HCT116 (cell line): ENCODE data around the gene USP48. TPM values are rescaled to one million over a fixed set of nuclear protein-coding genes. Genes with fewer than 3 reads are reported as not detected.
"Not testable (repeated sequence)": the region's sequence is repeated elsewhere in the genome, so short reads cannot be mapped to it uniquely, and the experiment has no call there.

ENCODE experiments used
- ATAC-seq: fragments of 200-7000 bp; cut with Tn5 transposase; 2 replicates; pipeline ENCODE4 v1.9.1; 2020; ENCODE audit warnings: mild to moderate bottlenecking, moderate library complexity
- BruUV-seq: library from RNA; stranded (reverse); fragments of 400-500 nt; replicated peaks from 2 replicates; lab custom pipeline; 2021; lab: Mats Ljungman, UMichigan
- CTCF ChIA-PET: fragments of 300-600 bp; sonication (Branson Sonifier 250); formaldehyde crosslinking; loops from one replicate; lab custom pipeline; 2021; ENCODE audit warnings: antibody characterized with exemption; lab: Charles Lee
- POLR2A ChIA-PET: fragments of 300-600, 350-600 bp; sonication (Branson Sonifier 250); formaldehyde crosslinking; loops from one replicate; lab custom pipeline; 2021; ENCODE audit warnings: antibody characterized with exemption; lab: Charles Lee
- RAD21 ChIA-PET, 2 experiments: fragments of 300-600 bp; sonication (Branson Sonifier 250); formaldehyde crosslinking; loops; one replicate each; lab custom pipeline; 2023; ENCODE audit warnings: low total read pairs in 2 of 2; ENCODE audit not compliant: uncharacterized antibody in 2 of 2, unreplicated experiment in 2 of 2, low non-redundant PET in 1 of 2; lab: Charles Lee
- DNase-seq: peaks from one replicate; pipeline ENCODE4 v3.0.0-alpha.2; 2010; ENCODE audit warnings: low read depth, low spot score
- H2AFZ ChIP-seq: fragments of 200-600 bp; shearing (Covaris generic), sonication (generic); 2 replicates; pipeline ENCODE4 v1.6.1; 2017; ENCODE audit warnings: low read depth, mixed run types, mixed read lengths, antibody characterized with exemption, low read length; ENCODE audit not compliant: poor library complexity, severe bottlenecking
- H3K27ac ChIP-seq: 2 replicates; pipeline ENCODE4 v1.5.1; 2012; ENCODE audit warnings: low read depth, low read length
- H3K27me3 ChIP-seq: fragments of 200-600 bp; sonication (generic); 2 replicates; pipeline ENCODE4 v1.6.1; 2016; ENCODE audit warnings: mixed run types, low read length, mixed read lengths; ENCODE audit not compliant: insufficient read depth
- H3K36me3 ChIP-seq, 2 experiments: fragments of 200-500 bp in 1 of 2; fragments of 200-600 bp in 1 of 2; sonication (Bioruptor generic) in 1 of 2; sonication (generic) in 1 of 2; 2 replicates each; pipeline versions ENCODE4 v1.5.1 to v1.6.1; 2014 to 2016; ENCODE audit warnings: low read length in 2 of 2, inconsistent platforms in 1 of 2, mixed read lengths in 1 of 2, mixed run types in 1 of 2; ENCODE audit not compliant: insufficient read depth in 2 of 2, control insufficient read depth in 1 of 2
- H3K4me1 ChIP-seq, 2 experiments: fragments of 200-600 bp in 1 of 2; sonication (generic) in 1 of 2; 2 replicates each; pipeline versions ENCODE4 v1.5.1 to v1.6.1; 2012 to 2017; ENCODE audit warnings: low read length in 2 of 2, inconsistent platforms in 1 of 2, mild to moderate bottlenecking in 1 of 2, mixed read lengths in 1 of 2, mixed run types in 1 of 2, moderate library complexity in 1 of 2; ENCODE audit not compliant: insufficient read depth in 2 of 2, control insufficient read depth in 1 of 2
- H3K4me2 ChIP-seq: fragments of 200-600 bp; sonication (generic); 2 replicates; pipeline ENCODE4 v1.6.1; 2017; ENCODE audit warnings: mixed run types, low read length, mixed read lengths
- H3K4me3 ChIP-seq, 2 experiments: fragments of 200-600 bp in 1 of 2; sonication (generic) in 1 of 2; replicated peaks in 1 of 2; 2 replicates each; pipeline ENCODE4 v1.5.1; 2011 to 2016; ENCODE audit warnings: low read length in 2 of 2, control low read depth in 1 of 2, low read depth in 1 of 2, mild to moderate bottlenecking in 1 of 2, mixed read lengths in 1 of 2, mixed run types in 1 of 2
- H3K79me2 ChIP-seq: fragments of 200-600 bp; sonication (generic); 2 replicates; pipeline ENCODE4 v1.6.1; 2017; ENCODE audit warnings: mild to moderate bottlenecking, mixed run types, low read length, moderate library complexity, mixed read lengths; ENCODE audit not compliant: insufficient read depth
- H3K9ac ChIP-seq: fragments of 200-600 bp; sonication (generic); 2 replicates; pipeline ENCODE4 v1.6.1; 2016; ENCODE audit warnings: low read length, mixed read lengths
- H3K9me2 ChIP-seq: fragments of 200-600 bp; sonication (generic), shearing (Covaris generic); 2 replicates; pipeline ENCODE4 v1.6.1; 2017; ENCODE audit warnings: mixed run types, mild to moderate bottlenecking, moderate library complexity; ENCODE audit not compliant: insufficient read depth
- H3K9me3 ChIP-seq, 2 experiments: fragments of 200-500 bp in 1 of 2; fragments of 200-600 bp in 1 of 2; sonication (Bioruptor generic) in 1 of 2; sonication (generic) in 1 of 2; 2 replicates each; pipeline ENCODE4 v1.6.1; 2014 to 2017; ENCODE audit warnings: low read length in 2 of 2, mixed read lengths in 2 of 2, inconsistent platforms in 1 of 2, low read depth in 1 of 2, mild to moderate bottlenecking in 1 of 2, mixed run types in 1 of 2, moderate library complexity in 1 of 2; ENCODE audit not compliant: control insufficient read depth in 1 of 2, insufficient read depth in 1 of 2
- H4K20me1 ChIP-seq: fragments of 200-600 bp; sonication (generic), shearing (Covaris generic); 2 replicates; pipeline ENCODE4 v1.6.1; 2017; ENCODE audit warnings: mixed run types, mild to moderate bottlenecking, moderate library complexity; ENCODE audit not compliant: insufficient read depth
- EGR1 ChIP-seq: IDR thresholded peaks from 2 replicates; pipeline ENCODE4 v1.6.1; 2012; ENCODE audit warnings: low read depth
- TCF7L2 ChIP-seq: IDR thresholded peaks from 2 replicates; pipeline ENCODE4 v1.7.0; 2011; ENCODE audit warnings: borderline replicate concordance, inconsistent platforms; ENCODE audit not compliant: insufficient read depth, insufficient read length; ENCODE audit errors: extremely low read depth
- intact Hi-C: fragments of 100-400 bp; cut with micrococcal nuclease; formaldehyde crosslinking; loops from 2 replicates; pipeline ENCODE4 v1.10.0; 2022
- total RNA-seq: library from RNA; stranded (reverse); gene quantifications from one replicate; pipeline ENCODE4 v1.2.1, GENCODE V29; 2021; ENCODE audit not compliant: unreplicated experiment

The USP48 gene
- total RNA-seq, 1 experiment from 2014 or later = 54.8 TPM

DNA sequence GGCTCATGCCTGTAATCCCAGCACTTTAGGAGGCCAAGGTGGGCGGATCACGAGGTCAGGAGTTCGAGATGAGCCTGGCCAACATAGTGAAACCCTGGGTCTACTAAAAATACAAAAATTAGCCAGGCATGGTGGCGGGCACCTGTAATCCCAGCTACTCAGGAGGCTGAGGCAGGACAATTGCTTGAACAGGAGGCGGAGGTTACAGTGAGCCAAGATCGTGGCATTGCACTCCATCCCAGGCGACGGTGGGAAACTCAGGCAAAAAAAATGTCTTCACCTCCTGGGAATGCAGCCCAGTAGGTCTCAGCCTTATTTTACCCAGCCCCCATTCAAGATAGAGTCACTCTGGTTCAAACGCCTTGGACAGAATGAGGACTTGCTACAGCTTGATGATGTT is 2.8 kb upstream of the USP48 start:
- BruUV-seq, POLR2A ChIA-PET: not testable (repeated sequence)

DNA sequence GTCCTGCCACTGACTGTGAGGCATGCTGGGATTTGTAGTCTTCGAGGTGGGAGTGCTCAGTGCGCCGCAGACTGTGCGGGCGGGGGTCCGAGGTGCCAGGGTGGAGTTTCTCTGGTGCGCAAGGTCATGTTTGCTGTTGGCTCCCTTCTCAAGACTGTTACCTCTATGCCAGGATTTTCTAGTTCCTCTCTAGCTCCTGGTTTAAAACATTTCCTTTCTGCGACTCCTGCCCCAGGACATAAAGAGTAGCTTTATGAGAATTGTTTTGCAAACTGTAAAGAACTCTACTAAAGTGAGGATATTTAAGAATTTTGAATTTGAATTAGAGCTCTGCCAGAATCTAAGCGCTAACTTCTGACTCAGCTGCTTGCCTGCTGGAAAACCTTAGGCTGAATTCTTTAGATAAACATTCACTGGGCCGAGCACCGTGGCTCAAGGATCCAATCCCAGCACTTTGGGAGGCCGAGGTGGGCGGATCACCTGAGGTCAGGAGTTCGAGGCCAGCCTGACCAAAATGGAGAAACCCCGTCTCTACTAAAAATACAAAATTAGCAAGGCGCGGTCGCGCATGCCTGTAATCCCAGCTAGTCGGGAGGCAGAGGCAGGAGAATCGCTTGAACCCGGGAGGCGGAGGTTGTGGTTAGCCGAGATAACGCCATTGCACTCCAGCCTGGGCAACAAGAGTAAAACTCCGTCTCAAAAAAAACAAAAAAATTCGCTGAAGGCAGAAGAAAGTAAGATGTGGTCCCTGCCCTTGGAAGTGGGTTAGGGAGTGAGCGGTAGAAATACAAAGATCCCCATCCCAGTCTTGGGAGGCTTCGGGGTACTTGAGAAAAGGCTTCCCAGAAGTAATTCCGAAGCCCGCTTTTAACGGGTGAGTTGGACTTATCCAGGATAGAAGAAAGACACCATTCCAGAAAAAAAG is 992 bp upstream of the USP48 start:
- no peak for DNase-seq
- BruUV-seq = no TSS peak
- Histone ChIP-seq H3K27ac (peak overlapping the region; percentile 81), H3K9me3 (no peaks in the 10 kb centered on the region), H3K27me3 (no peaks in the 10 kb centered on the region), H3K4me1 (peaks cover 10 to 39% of the 10 kb centered on the region in 2 experiments; a peak in 3 of 4 replicates), H3K36me3 (no peaks in the 10 kb centered on the region)
- RAD21 ChIA-PET = no interaction called here
- no peak for TF ChIP-seq TCF7L2
- peak; percentile 56 for TF ChIP-seq EGR1
- TF ChIP-seq, all 23 proteins: peak for 1
- peak overlapping the region; percentile 83 for H3K4me2 ChIP-seq
- ChIA-PET CTCF (no interaction called here), POLR2A (no interaction called here)
- no peaks in the 10 kb centered on the region for H3K9me2 ChIP-seq
- H3K9ac ChIP-seq = peak overlapping the region; percentile 77
- intact Hi-C loops = loop anchor here (5.0 kb wide), 1 partner anchor 153 kb away; the partner anchor contains the start of gene HSPG2
- H3K4me3 ChIP-seq = peak overlapping the region; percentile 67 to 78
- H4K20me1 ChIP-seq = no peaks in the 10 kb centered on the region
- peaks cover 38% of the 10 kb centered on the region for H3K79me2 ChIP-seq
- no peak overlapping the region for H2AFZ ChIP-seq
- ATAC-seq = no peak; the same call in 1 of the 2 replicates

More for the DNA sequence above, 2.8 kb upstream of the USP48 start:
- H3K36me3 ChIP-seq, ATAC-seq, H4K20me1 ChIP-seq, H3K9ac ChIP-seq, H2AFZ ChIP-seq, RAD21 ChIA-PET, CTCF ChIA-PET, H3K27me3 ChIP-seq, H3K4me3 ChIP-seq, H3K9me2 ChIP-seq, intact Hi-C loops, H3K9me3 ChIP-seq, DNase-seq, H3K4me2 ChIP-seq, H3K27ac ChIP-seq: not testable (repeated sequence)
- Histone ChIP-seq H3K4me1 (peaks cover 2 to 27% of the 10 kb centered on the region in 2 experiments; a peak in 3 of 4 replicates), H3K79me2 (peaks cover 20% of the 10 kb centered on the region)
